Adipocyte (in vitro differentiated cells): Measurements from ENCODE around the gene EPHA7.

Experiments used
- DNase-seq: peaks from one replicate; pipeline ENCODE4 v3.0.0-alpha.2; 2015; ENCODE audit warnings: low read depth
- H3K27me3 ChIP-seq: replicated peaks from 2 replicates; pipeline ENCODE4 v1.7.0; 2013; ENCODE audit warnings: mild to moderate bottlenecking, low read length, moderate library complexity; ENCODE audit not compliant: control insufficient read depth, insufficient read depth
- H3K36me3 ChIP-seq: 2 replicates; pipeline ENCODE4 v1.7.0; 2013; ENCODE audit warnings: low read length, mild to moderate bottlenecking, moderate library complexity; ENCODE audit not compliant: control insufficient read depth, insufficient read depth, severe bottlenecking
- H3K4me1 ChIP-seq: 2 replicates; pipeline ENCODE4 v1.7.0; 2013; ENCODE audit warnings: mild to moderate bottlenecking, low read length, moderate library complexity; ENCODE audit not compliant: control insufficient read depth, insufficient read depth
- H3K4me3 ChIP-seq: 2 replicates; pipeline ENCODE4 v1.7.0; 2013; ENCODE audit warnings: mild to moderate bottlenecking, low read length, moderate library complexity
- H3K9ac ChIP-seq: 2 replicates; pipeline ENCODE4 v1.7.0; 2013; ENCODE audit warnings: mild to moderate bottlenecking, low read length, moderate library complexity
- H3K9me3 ChIP-seq: 2 replicates; pipeline ENCODE4 v1.7.0; 2013; ENCODE audit warnings: mild to moderate bottlenecking, low read length, moderate library complexity; ENCODE audit not compliant: control insufficient read depth

Gene EPHA7

GRCh38 chr6:93392797-93393196 lies 26.6 kb downstream of the EPHA7 start:
- no peak overlapping the region for H3K4me3 ChIP-seq
- DNase-seq, result no peak
- H3K9ac ChIP-seq, result no peak overlapping the region
- H3K9me3 ChIP-seq, result no peaks in the 10 kb centered on the region
- H3K27me3 ChIP-seq, result no peaks in the 10 kb centered on the region
- no peaks in the 10 kb centered on the region for H3K4me1 ChIP-seq
- no peaks in the 10 kb centered on the region for H3K36me3 ChIP-seq

DNA sequence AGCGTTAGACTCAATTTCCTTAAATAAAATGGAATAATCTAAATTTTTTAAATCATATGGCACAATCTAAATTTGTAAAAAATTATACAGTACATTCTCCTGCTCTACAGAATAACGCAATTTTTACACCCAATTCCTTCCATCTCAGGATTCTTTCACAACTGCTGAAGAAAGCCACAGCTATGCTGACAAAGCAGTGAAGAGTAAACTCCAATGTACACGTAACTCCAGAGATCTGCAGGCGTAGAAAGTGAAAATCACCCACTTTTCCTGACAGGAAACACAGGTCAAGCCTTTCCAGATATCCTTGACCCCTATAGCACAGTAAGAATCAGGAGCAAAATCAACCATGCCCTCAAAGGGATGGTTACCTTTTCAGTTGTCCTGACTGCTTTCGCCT lies 27.4 kb downstream of the EPHA7 start:
- no peak overlapping the region for H3K4me3 ChIP-seq
- no peaks in the 10 kb centered on the region for H3K36me3 ChIP-seq
- no peaks in the 10 kb centered on the region for H3K4me1 ChIP-seq
- DNase-seq, result no peak
- no peaks in the 10 kb centered on the region for H3K9me3 ChIP-seq
- no peak overlapping the region for H3K9ac ChIP-seq
- H3K27me3 ChIP-seq, result no peaks in the 10 kb centered on the region

- no peak overlapping the region for H3K4me3 ChIP-seq
- no peaks in the 10 kb centered on the region for H3K9me3 ChIP-seq
- no peaks in the 10 kb centered on the region for H3K4me1 ChIP-seq
- H3K36me3 ChIP-seq, result no peaks in the 10 kb centered on the region
- no peak overlapping the region for H3K9ac ChIP-seq
- no peaks in the 10 kb centered on the region for H3K27me3 ChIP-seq
- DNase-seq, result no peak
These were observed 30.2 kb downstream of the EPHA7 start for GRCh38 chr6:93389192-93389591.

- Histone ChIP-seq H3K9me3 (no peaks in the 10 kb centered on the region), H3K4me3 (no peak overlapping the region), H3K4me1 (no peaks in the 10 kb centered on the region), H3K36me3 (no peaks in the 10 kb centered on the region), H3K9ac (no peak overlapping the region), H3K27me3 (no peaks in the 10 kb centered on the region)
- DNase-seq, result no peak
These were observed 31.3 kb downstream of the EPHA7 start for GRCh38 chr6:93388070-93388469.

DNA sequence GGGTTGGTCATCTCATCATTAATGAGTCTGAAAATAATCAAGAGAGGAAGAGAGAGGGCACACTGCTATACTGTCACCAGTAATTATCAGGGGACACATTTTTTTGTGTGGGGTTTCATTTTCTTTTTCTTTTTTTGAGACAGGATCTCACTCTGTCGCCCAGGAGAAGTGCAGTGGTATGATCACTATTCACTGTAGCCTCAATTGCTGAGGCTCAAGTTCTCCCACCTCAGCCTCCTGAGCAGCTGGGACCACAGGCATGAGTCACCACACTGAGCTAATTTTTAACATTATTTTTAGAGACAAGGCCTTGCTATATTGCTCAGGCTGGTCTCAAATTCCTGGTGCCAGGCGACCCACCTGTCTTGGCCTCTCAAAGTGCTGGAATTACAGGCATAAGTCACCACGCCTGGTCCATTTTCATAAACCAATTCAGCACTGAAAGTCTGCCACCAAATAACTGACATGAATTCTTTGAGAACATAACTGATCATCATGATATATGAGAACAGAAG lies 43.3 kb downstream of the EPHA7 start:
- no peak for DNase-seq
- Histone ChIP-seq H3K27me3 (no peaks in the 10 kb centered on the region), H3K9me3 (no peaks in the 10 kb centered on the region), H3K4me3 (no peak overlapping the region), H3K9ac (no peak overlapping the region), H3K36me3 (no peaks in the 10 kb centered on the region), H3K4me1 (no peaks in the 10 kb centered on the region)

- H3K27me3 ChIP-seq, result no peaks in the 10 kb centered on the region
- H3K9me3 ChIP-seq, result no peaks in the 10 kb centered on the region
- no peaks in the 10 kb centered on the region for H3K4me1 ChIP-seq
- no peak for DNase-seq
- no peak overlapping the region for H3K4me3 ChIP-seq
- H3K9ac ChIP-seq, result no peak overlapping the region
- H3K36me3 ChIP-seq, result no peaks in the 10 kb centered on the region
These were observed 45.9 kb downstream of the EPHA7 start for GRCh38 chr6:93373445-93373844.

DNA sequence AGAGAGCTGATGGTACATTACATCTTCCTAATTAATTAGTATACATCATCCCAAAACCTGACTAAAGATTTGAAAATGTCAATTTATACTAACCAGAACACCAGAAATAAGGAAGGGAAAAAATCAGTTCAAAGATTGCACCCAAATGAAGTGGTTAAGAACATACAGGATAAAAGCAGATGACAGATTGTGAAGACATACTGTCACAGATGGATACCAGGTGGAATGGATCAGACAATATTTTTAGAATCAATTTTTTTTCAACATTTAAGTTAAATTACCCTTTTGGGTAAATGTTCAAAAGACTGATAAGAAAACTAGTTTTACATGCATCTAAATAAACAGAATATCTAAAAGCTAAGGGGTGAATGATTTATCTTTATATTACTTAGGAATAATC lies 47.6 kb downstream of the EPHA7 start:
- H3K36me3 ChIP-seq, result no peaks in the 10 kb centered on the region

DNA sequence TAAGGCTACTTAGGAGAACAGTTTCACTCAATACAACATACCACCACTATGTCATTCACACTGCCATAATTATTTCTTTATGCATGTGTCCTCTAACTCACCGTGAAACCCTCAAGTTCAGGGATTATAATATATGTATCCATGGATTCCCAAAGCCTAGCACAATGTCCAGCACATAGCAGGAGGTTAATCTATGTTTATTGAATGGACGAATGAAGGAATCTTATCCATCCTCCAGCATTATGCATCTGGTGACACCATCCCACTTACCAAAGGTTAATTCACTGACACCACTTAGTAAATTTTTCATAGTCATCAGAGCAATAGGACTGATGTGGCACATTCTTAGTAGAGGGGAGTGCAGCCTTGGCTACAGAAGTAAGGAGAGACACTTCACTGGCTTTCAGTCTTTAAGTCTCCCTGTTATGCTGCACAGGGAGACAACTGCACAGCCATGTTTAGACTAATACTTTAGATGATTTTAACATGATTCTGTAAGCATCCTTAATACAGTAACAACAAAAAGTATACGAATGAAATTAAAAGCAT lies 49.7 kb downstream of the EPHA7 start:
- no peak overlapping the region for H3K9ac ChIP-seq
- no peaks in the 10 kb centered on the region for H3K9me3 ChIP-seq
- H3K36me3 ChIP-seq, result no peaks in the 10 kb centered on the region
- DNase-seq, result no peak
- H3K4me1 ChIP-seq, result no peaks in the 10 kb centered on the region
- no peak overlapping the region for H3K4me3 ChIP-seq
- no peaks in the 10 kb centered on the region for H3K27me3 ChIP-seq

More for the DNA sequence above, 47.6 kb downstream of the EPHA7 start:
- no peak overlapping the region for H3K4me3 ChIP-seq
- H3K27me3 ChIP-seq, result no peaks in the 10 kb centered on the region
- no peaks in the 10 kb centered on the region for H3K9me3 ChIP-seq
- no peak for DNase-seq
- no peaks in the 10 kb centered on the region for H3K4me1 ChIP-seq
- H3K9ac ChIP-seq, result no peak overlapping the region

- Histone ChIP-seq H3K9ac (no peak overlapping the region), H3K9me3 (no peaks in the 10 kb centered on the region), H3K27me3 (no peaks in the 10 kb centered on the region), H3K36me3 (no peaks in the 10 kb centered on the region), H3K4me1 (no peaks in the 10 kb centered on the region), H3K4me3 (no peak overlapping the region)
- no peak for DNase-seq
These were observed 52.9 kb downstream of the EPHA7 start for GRCh38 chr6:93366506-93366905.

DNA sequence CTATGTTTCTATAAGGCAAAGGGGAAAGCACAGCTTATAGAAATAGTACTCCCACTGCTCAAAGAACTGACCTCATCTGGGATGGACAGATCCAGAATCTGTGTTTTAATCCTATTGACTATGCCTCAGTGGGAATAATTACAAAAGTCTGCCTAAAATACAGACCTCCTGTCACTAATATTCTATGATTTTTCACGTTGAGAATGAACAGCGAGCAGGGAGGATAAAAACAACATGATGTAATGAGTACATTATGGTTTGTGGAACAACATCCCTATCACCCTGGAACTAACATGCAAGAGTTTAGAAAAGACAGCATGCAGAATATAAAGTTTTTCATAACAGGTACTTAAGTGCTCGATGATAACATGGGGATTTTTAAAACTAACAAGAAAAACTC lies 53.9 kb downstream of the EPHA7 start:
- Histone ChIP-seq H3K9me3 (no peaks in the 10 kb centered on the region), H3K4me3 (no peak overlapping the region), H3K36me3 (no peaks in the 10 kb centered on the region), H3K4me1 (no peaks in the 10 kb centered on the region), H3K9ac (no peak overlapping the region), H3K27me3 (no peaks in the 10 kb centered on the region)
- DNase-seq, result no peak

DNA sequence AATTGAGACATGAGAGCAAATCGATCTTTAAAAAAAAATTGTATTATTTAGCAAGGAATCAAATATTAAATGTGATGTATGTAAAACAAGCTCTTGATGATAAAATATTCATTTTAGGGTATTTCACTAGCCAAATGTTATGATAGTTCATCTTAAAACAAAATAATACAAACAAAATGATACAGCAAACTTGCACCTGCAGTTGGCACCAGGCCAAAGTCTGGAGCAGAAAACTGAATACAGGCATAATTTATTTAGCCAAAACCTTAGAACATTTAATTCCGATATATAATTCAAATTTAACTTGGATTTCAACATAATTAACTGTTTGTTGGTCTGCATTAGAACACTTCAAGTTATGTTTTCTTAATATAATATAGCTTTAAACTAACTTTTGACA lies 60.9 kb downstream of the EPHA7 start:
- H3K9me3 ChIP-seq, result no peaks in the 10 kb centered on the region
- no peak overlapping the region for H3K4me3 ChIP-seq
- H3K36me3 ChIP-seq, result no peaks in the 10 kb centered on the region
- no peak for DNase-seq
- H3K27me3 ChIP-seq, result no peaks in the 10 kb centered on the region
- no peak overlapping the region for H3K9ac ChIP-seq
- no peaks in the 10 kb centered on the region for H3K4me1 ChIP-seq

GRCh38 chr6:93352604-93353003 lies 66.8 kb downstream of the EPHA7 start:
- DNase-seq, result no peak
- Histone ChIP-seq H3K36me3 (no peaks in the 10 kb centered on the region), H3K9ac (no peak overlapping the region), H3K9me3 (no peaks in the 10 kb centered on the region), H3K27me3 (no peaks in the 10 kb centered on the region), H3K4me1 (no peaks in the 10 kb centered on the region), H3K4me3 (no peak overlapping the region)
